Parathyroid adenoma (tissue), 2 donors: ENCODE data around the gene ZNF688.

Experiments
- H2AFZ ChIP-seq: fragments of 300-600 bp; sonication (generic); one replicate; pipeline ENCODE4 v1.7.0; 2017; ENCODE audit warnings: antibody characterized with exemption, mild to moderate bottlenecking
- H3K27ac ChIP-seq: fragments of 300-600 bp; sonication (generic); one replicate; pipeline ENCODE4 v1.7.0; 2017
- H3K27me3 ChIP-seq: fragments of 300-600 bp; sonication (generic); one replicate; pipeline ENCODE4 v1.7.0; 2017; ENCODE audit warnings: low read length; ENCODE audit not compliant: control insufficient read depth, insufficient read depth
- H3K36me3 ChIP-seq: fragments of 300-600 bp; sonication (generic); one replicate; pipeline ENCODE4 v1.7.0; 2017; ENCODE audit warnings: low read length; ENCODE audit not compliant: control insufficient read depth, insufficient read depth
- H3K4me1 ChIP-seq: fragments of 300-600 bp; sonication (generic); one replicate; pipeline ENCODE4 v1.7.0; 2017; ENCODE audit warnings: control low read depth
- H3K4me2 ChIP-seq: fragments of 300-600 bp; sonication (generic); one replicate; pipeline ENCODE4 v1.7.0; 2017; ENCODE audit warnings: low read length
- H3K4me3 ChIP-seq: fragments of 300-600 bp; sonication (generic); one replicate; pipeline ENCODE4 v1.7.0; 2017; ENCODE audit warnings: low read depth, low read length
- H3K79me2 ChIP-seq: fragments of 300-600 bp; sonication (generic); one replicate; pipeline ENCODE4 v1.7.0; 2017; ENCODE audit warnings: control low read depth
- H3K9ac ChIP-seq: fragments of 300-600 bp; sonication (generic); one replicate; pipeline ENCODE4 v1.7.0; 2017; ENCODE audit warnings: mild to moderate bottlenecking
- H3K9me3 ChIP-seq: fragments of 300-600 bp; sonication (generic); one replicate; pipeline ENCODE4 v1.7.0; 2017; ENCODE audit warnings: low read length; ENCODE audit not compliant: control insufficient read depth
- TF ChIP-seq, protein P1 (sequence below): fragments of 300-600 bp; sonication (generic); IDR thresholded peaks from one replicate; pipeline ENCODE4 v1.7.0; 2017; ENCODE audit warnings: antibody characterized with exemption, mild to moderate bottlenecking
- donor health status: primary hyperparathyroidism.

ZNF688 gene

GRCh38 chr16:30551781-30552180, 19.7 kb downstream of the ZNF688 start:
- no peak overlapping the region for H2AFZ ChIP-seq
- H3K27ac ChIP-seq: peak overlapping the region; percentile 40
- H3K9ac ChIP-seq: no peak overlapping the region
- H3K4me3 ChIP-seq: no peak overlapping the region
- H3K4me2 ChIP-seq: no peak overlapping the region
- H3K4me1 ChIP-seq: peaks cover 3% of the 10 kb centered on the region
- H3K36me3 ChIP-seq: no peaks in the 10 kb centered on the region
- no peaks in the 10 kb centered on the region for H3K27me3 ChIP-seq
- peaks cover 8% of the 10 kb centered on the region for H3K79me2 ChIP-seq
- H3K9me3 ChIP-seq: no peaks in the 10 kb centered on the region
- TF ChIP-seq, protein P1, sequence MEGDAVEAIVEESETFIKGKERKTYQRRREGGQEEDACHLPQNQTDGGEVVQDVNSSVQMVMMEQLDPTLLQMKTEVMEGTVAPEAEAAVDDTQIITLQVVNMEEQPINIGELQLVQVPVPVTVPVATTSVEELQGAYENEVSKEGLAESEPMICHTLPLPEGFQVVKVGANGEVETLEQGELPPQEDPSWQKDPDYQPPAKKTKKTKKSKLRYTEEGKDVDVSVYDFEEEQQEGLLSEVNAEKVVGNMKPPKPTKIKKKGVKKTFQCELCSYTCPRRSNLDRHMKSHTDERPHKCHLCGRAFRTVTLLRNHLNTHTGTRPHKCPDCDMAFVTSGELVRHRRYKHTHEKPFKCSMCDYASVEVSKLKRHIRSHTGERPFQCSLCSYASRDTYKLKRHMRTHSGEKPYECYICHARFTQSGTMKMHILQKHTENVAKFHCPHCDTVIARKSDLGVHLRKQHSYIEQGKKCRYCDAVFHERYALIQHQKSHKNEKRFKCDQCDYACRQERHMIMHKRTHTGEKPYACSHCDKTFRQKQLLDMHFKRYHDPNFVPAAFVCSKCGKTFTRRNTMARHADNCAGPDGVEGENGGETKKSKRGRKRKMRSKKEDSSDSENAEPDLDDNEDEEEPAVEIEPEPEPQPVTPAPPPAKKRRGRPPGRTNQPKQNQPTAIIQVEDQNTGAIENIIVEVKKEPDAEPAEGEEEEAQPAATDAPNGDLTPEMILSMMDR: no peak

GRCh38 chr16:30548416-30549253, 22.9 kb downstream of the ZNF688 start:
- Histone ChIP-seq H3K27ac (no peak overlapping the region), H3K4me3 (no peak overlapping the region), H3K9me3 (no peaks in the 10 kb centered on the region), H3K9ac (no peak overlapping the region), H3K4me1 (peaks cover 3% of the 10 kb centered on the region), H2AFZ (no peak overlapping the region), H3K27me3 (no peaks in the 10 kb centered on the region), H3K4me2 (no peak overlapping the region), H3K36me3 (no peaks in the 10 kb centered on the region), H3K79me2 (peaks cover 12% of the 10 kb centered on the region)
- TF ChIP-seq, protein P1: no peak

DNA sequence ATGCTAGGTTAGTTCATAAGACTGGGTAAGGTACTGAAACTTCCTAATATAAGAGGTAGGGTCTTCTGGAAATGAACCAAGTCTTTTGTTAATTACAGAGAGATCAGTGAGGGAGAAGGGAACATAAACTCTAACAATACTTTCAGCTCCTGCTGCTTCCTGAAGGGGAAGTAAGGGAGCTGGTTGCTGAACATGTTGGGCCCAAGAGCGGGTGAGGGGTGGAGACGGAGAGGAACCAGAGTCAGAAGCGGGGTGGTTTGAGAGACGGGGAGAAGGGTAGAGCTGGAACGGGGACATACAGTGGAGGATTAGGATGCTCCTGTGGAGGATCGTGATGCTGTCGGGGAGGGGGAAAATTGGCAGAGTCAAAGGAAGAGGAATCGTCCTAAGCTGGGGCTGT, 25.4 kb downstream of the ZNF688 start:
- no peak overlapping the region for H3K4me3 ChIP-seq
- peaks cover 26% of the 10 kb centered on the region for H3K79me2 ChIP-seq
- no peaks in the 10 kb centered on the region for H3K27me3 ChIP-seq
- no peaks in the 10 kb centered on the region for H3K9me3 ChIP-seq
- no peak overlapping the region for H3K27ac ChIP-seq
- no peak overlapping the region for H3K4me2 ChIP-seq
- no peak overlapping the region for H2AFZ ChIP-seq
- TF ChIP-seq, protein P1: no peak
- no peak overlapping the region for H3K9ac ChIP-seq
- no peaks in the 10 kb centered on the region for H3K4me1 ChIP-seq
- no peaks in the 10 kb centered on the region for H3K36me3 ChIP-seq

DNA sequence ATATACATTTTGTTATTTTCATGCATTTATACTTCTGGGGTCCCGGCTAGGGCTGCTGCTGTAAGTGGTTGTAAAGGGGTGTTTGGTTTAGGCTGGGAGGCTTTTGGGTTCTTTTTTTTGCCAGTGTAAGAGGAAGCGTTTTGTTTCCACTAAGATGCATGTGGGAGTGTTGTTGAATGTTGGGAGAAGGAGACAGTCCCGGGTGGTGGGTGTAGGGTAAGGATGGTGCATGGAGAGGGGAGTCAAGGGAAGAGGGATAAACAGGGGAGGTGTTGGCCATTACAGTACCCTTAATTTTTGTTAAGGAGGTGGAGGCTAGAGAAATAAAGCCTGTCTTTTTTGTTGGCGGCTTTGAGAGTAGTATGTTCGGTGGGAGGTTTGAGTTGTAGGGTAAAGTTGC, 28.4 kb downstream of the ZNF688 start:
- Histone ChIP-seq H3K4me2 (no peak overlapping the region), H3K9ac (no peak overlapping the region), H3K9me3 (no peaks in the 10 kb centered on the region), H3K4me1 (no peaks in the 10 kb centered on the region), H2AFZ (no peak overlapping the region), H3K27ac (no peak overlapping the region), H3K79me2 (peaks cover 26% of the 10 kb centered on the region), H3K4me3 (no peak overlapping the region), H3K36me3 (no peaks in the 10 kb centered on the region), H3K27me3 (no peaks in the 10 kb centered on the region)
- TF ChIP-seq, protein P1: no peak
